HL-60 (cell line): Measurements from ENCODE around the gene SPON1.

Source experiments
- DNase-seq, 2 experiments: peaks; one replicate each; pipeline ENCODE4 v3.0.0-alpha.2; 2010 to 2020; ENCODE audit warnings: low read depth in 1 of 2, low spot score in 1 of 2
- H3K27ac ChIP-seq: fragments of 250-450 bp; sonication (Bioruptor Pico); replicated peaks from 2 replicates; pipeline ENCODE4 v1.5.1; 2020; ENCODE audit warnings: mild to moderate bottlenecking, moderate library complexity
- H3K27me3 ChIP-seq: fragments of 250-450 bp; sonication (Bioruptor Pico); 2 replicates; pipeline ENCODE4 v1.5.1; 2021; ENCODE audit warnings: mild to moderate bottlenecking, moderate library complexity; ENCODE audit not compliant: insufficient read depth, poor library complexity, severe bottlenecking
- H3K4me3 ChIP-seq: replicated peaks from 2 replicates; pipeline ENCODE4 v1.5.1; 2011; ENCODE audit warnings: mild to moderate bottlenecking, control low read depth, low read length; ENCODE audit not compliant: insufficient read depth
- GABPA ChIP-seq: IDR thresholded peaks from 2 replicates; pipeline ENCODE4 v1.6.1; 2012; ENCODE audit warnings: low read depth
- POLR2AphosphoS5 ChIP-seq: IDR thresholded peaks from 2 replicates; pipeline ENCODE4 v1.6.1; 2012; ENCODE audit warnings: low read depth
- SPI1 ChIP-seq: IDR thresholded peaks from 2 replicates; pipeline ENCODE4 v1.6.1; 2012; ENCODE audit warnings: low read depth, mild to moderate bottlenecking, borderline replicate concordance
- TF ChIP-seq, protein P1 (sequence below): IDR thresholded peaks from one replicate; pipeline ENCODE4 v1.5.1; 2011; ENCODE audit warnings: low read length, control low read depth, inconsistent platforms; ENCODE audit not compliant: insufficient read depth
- TF ChIP-seq, protein P2 (sequence below): IDR thresholded peaks from 2 replicates; pipeline ENCODE4 v1.6.1; 2012; ENCODE audit warnings: low read depth; ENCODE audit not compliant: insufficient replicate concordance

SPON1 gene

DNA sequence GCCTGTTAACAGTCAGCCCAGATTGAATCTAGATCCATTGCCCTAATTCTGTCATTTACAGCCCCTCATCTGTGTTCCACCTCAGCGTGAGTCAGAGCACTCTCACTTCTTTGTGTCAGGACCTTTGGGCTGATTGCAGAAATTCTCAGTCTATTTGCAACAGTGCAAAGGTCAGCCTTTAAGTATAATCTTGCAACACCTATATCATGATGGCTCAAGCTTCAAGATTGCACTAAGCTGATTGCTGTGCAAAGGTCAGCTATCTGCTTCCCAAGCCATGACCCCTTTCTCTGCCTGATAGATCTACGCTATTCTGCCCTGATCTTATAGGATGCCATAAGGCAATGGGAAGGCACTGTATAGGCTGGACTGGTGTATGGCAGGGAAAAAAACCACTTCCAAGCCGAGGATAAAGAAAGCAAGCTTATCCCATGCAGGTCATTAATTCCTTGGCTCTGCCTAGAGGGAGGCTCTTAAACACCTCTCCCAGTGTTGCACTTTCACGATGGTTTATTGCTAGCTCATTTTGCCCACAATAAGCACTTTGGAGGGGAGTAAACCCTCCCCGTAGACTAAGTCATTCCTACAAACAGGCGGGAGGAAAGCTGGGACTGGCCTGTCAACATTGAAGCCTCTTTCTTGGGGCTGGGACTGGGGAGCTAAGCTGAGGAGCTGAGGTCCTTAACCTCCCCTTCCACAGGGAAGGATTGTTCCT is 295.9 kb downstream of the SPON1 start:
- Histone ChIP-seq H3K4me3 (no peak overlapping the region), H3K27me3 (peaks cover 11% of the 10 kb centered on the region), H3K27ac (no peak overlapping the region)
- DNase-seq = no peak
- no peak for TF ChIP-seq GABPA
- no peak for TF ChIP-seq SPI1
- TF ChIP-seq, protein P1, sequence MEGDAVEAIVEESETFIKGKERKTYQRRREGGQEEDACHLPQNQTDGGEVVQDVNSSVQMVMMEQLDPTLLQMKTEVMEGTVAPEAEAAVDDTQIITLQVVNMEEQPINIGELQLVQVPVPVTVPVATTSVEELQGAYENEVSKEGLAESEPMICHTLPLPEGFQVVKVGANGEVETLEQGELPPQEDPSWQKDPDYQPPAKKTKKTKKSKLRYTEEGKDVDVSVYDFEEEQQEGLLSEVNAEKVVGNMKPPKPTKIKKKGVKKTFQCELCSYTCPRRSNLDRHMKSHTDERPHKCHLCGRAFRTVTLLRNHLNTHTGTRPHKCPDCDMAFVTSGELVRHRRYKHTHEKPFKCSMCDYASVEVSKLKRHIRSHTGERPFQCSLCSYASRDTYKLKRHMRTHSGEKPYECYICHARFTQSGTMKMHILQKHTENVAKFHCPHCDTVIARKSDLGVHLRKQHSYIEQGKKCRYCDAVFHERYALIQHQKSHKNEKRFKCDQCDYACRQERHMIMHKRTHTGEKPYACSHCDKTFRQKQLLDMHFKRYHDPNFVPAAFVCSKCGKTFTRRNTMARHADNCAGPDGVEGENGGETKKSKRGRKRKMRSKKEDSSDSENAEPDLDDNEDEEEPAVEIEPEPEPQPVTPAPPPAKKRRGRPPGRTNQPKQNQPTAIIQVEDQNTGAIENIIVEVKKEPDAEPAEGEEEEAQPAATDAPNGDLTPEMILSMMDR = no peak
- TF ChIP-seq POLR2AphosphoS5 = no peak
- TF ChIP-seq, protein P2, sequence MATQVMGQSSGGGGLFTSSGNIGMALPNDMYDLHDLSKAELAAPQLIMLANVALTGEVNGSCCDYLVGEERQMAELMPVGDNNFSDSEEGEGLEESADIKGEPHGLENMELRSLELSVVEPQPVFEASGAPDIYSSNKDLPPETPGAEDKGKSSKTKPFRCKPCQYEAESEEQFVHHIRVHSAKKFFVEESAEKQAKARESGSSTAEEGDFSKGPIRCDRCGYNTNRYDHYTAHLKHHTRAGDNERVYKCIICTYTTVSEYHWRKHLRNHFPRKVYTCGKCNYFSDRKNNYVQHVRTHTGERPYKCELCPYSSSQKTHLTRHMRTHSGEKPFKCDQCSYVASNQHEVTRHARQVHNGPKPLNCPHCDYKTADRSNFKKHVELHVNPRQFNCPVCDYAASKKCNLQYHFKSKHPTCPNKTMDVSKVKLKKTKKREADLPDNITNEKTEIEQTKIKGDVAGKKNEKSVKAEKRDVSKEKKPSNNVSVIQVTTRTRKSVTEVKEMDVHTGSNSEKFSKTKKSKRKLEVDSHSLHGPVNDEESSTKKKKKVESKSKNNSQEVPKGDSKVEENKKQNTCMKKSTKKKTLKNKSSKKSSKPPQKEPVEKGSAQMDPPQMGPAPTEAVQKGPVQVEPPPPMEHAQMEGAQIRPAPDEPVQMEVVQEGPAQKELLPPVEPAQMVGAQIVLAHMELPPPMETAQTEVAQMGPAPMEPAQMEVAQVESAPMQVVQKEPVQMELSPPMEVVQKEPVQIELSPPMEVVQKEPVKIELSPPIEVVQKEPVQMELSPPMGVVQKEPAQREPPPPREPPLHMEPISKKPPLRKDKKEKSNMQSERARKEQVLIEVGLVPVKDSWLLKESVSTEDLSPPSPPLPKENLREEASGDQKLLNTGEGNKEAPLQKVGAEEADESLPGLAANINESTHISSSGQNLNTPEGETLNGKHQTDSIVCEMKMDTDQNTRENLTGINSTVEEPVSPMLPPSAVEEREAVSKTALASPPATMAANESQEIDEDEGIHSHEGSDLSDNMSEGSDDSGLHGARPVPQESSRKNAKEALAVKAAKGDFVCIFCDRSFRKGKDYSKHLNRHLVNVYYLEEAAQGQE = no peak

DNA sequence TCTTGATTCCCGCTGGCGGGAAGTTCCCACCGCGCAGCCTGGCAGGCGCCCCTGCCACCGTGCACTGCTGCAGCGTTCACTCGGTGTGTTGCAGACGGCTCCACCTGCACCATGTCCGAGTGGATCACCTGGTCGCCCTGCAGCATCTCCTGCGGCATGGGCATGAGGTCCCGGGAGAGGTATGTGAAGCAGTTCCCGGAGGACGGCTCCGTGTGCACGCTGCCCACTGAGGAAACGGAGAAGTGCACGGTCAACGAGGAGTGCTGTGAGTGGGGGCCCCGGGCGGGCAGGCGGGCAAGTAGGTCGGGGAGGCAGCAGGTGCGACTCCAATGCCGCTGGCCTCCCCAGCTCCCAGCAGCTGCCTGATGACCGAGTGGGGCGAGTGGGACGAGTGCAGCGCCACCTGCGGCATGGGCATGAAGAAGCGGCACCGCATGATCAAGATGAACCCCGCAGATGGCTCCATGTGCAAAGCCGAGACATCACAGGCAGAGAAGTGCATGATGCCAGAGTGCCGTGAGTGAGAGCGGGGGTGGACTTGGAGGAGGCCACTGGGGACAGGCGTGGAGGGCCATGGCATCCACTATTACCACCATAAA is 296.8 kb downstream of the SPON1 start:
- DNase-seq = no peak
- peaks cover 11% of the 10 kb centered on the region for H3K27me3 ChIP-seq
- no peak overlapping the region for H3K4me3 ChIP-seq
- H3K27ac ChIP-seq = no peak overlapping the region
- TF ChIP-seq GABPA = no peak
- TF ChIP-seq, protein P2 = no peak
- TF ChIP-seq, protein P1 = no peak
- no peak for TF ChIP-seq POLR2AphosphoS5
- no peak for TF ChIP-seq SPI1

DNA sequence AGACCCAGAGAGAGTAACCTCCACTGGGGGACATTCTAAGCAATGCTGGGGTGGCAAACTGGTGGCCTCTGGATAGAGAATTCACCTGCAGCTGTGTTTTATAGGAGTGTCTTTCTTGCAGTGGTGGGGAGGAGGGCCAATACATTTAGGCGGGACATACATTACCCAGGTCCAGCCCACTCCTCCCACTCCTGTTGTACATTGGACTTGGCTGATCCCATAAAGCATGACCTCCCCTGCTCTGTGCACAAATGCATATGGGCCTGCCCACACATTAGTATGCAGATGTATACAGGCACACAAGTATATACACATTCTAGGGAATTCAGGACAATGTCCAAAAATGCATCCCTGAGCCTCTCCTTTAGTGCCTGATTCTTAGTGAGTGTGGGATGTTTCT is 297.4 kb downstream of the SPON1 start:
- Histone ChIP-seq H3K27me3 (peaks cover 11% of the 10 kb centered on the region), H3K27ac (no peak overlapping the region), H3K4me3 (no peak overlapping the region)
- no peak for DNase-seq
- TF ChIP-seq SPI1 (no peak), POLR2AphosphoS5 (no peak), GABPA (no peak)
- TF ChIP-seq, protein P2 = no peak
- TF ChIP-seq, protein P1 = no peak
